ENCODE data around the gene LARGE2.

LARGE2 gene

GRCh38 chr11:45915446-45915845, 7.0 kb upstream of the LARGE2 start:
- Histone ChIP-seq H3K4ac (ENCODE audit: low read depth, low read length) (no peak overlapping the region), H2BK5ac (ENCODE audit: low read length) (no peak overlapping the region), H4K8ac (ENCODE audit: low read depth, low read length) (no peak overlapping the region), H3K4me1 (ENCODE audit: control insufficient read depth, low read depth, low read length) (peaks cover 1% of the 10 kb centered on the region), H3K36me3 (ENCODE audit: control insufficient read depth, insufficient read depth, low read length) (peaks cover 3% of the 10 kb centered on the region), H3K23ac (ENCODE audit: low read length) (no peak overlapping the region), H2BK15ac (replicated peaks; ENCODE audit: low read depth) (no peak overlapping the region), H3K4me2 (ENCODE audit: low read length) (no peak overlapping the region), H3K27ac (ENCODE audit: low read depth, low read length) (no peak overlapping the region), H3K27me3 (ENCODE audit: insufficient read depth, low read length, poor library complexity) (no peaks in the 10 kb centered on the region), H2BK120ac (ENCODE audit: low read depth, low read length) (no peak overlapping the region), H3K79me2 (ENCODE audit: control insufficient read depth, insufficient read depth, low read length) (no peaks in the 10 kb centered on the region), H3K18ac (ENCODE audit: low read length) (no peak overlapping the region), H2AK5ac (ENCODE audit: low read length) (no peak overlapping the region), H3K79me1 (ENCODE audit: low read length) (no peaks in the 10 kb centered on the region), H3K9ac (ENCODE audit: low read length) (no peak overlapping the region), H3K56ac (ENCODE audit: low read length) (no peak overlapping the region), H3K4me3 (ENCODE audit: low read length) (no peak overlapping the region), H4K5ac (ENCODE audit: low read length) (no peak overlapping the region)
- no CpG with 5 or more reads among the region's 13 CpGs for WGBS (ENCODE audit: extremely low coverage, insufficient coverage, low lambda C conversion rate)
- no peak for DNase-seq

- Histone ChIP-seq H3K9ac (ENCODE audit: low read length) (peak overlapping the region; percentile 72), H3K4me2 (ENCODE audit: low read length) (peak overlapping the region; percentile 52), H3K56ac (ENCODE audit: low read length) (peak overlapping the region; percentile 81), H3K79me1 (ENCODE audit: low read length) (no peaks in the 10 kb centered on the region), H3K27ac (ENCODE audit: low read depth, low read length) (peak overlapping the region; percentile 69), H4K8ac (ENCODE audit: low read depth, low read length) (no peak overlapping the region), H2BK5ac (ENCODE audit: low read length) (no peak overlapping the region), H3K79me2 (ENCODE audit: control insufficient read depth, insufficient read depth, low read length) (no peaks in the 10 kb centered on the region), H3K18ac (ENCODE audit: low read length) (no peak overlapping the region), H2AK5ac (ENCODE audit: low read length) (no peak overlapping the region), H3K23ac (ENCODE audit: low read length) (no peak overlapping the region), H3K4me3 (ENCODE audit: low read length) (peak overlapping the region; percentile 60), H3K36me3 (ENCODE audit: control insufficient read depth, insufficient read depth, low read length) (peaks cover 3% of the 10 kb centered on the region), H3K4ac (ENCODE audit: low read depth, low read length) (peak overlapping the region; percentile 4), H3K4me1 (ENCODE audit: control insufficient read depth, low read depth, low read length) (peaks cover 1% of the 10 kb centered on the region), H3K27me3 (ENCODE audit: insufficient read depth, low read length, poor library complexity) (no peaks in the 10 kb centered on the region), H4K5ac (ENCODE audit: low read length) (no peak overlapping the region), H2BK120ac (ENCODE audit: low read depth, low read length) (no peak overlapping the region), H2BK15ac (replicated peaks; ENCODE audit: low read depth) (no peak overlapping the region)
- DNase-seq: no peak
- no CpG with 5 or more reads among the region's 16 CpGs for WGBS (ENCODE audit: extremely low coverage, insufficient coverage, low lambda C conversion rate)
These were observed 5.2 kb upstream of the LARGE2 start for GRCh38 chr11:45917286-45917622.

- peak within 1 kb of the TSS; percentile 69 for H3K27ac ChIP-seq (ENCODE audit: low read depth, low read length)
- DNase-seq: peak; percentile 98
- no CpG with 5 or more reads among the region's 45 CpGs for WGBS (ENCODE audit: extremely low coverage, insufficient coverage, low lambda C conversion rate)
- no peak within 1 kb of the TSS for H2BK15ac ChIP-seq (replicated peaks; ENCODE audit: low read depth)
- H2BK5ac ChIP-seq (ENCODE audit: low read length): peak within 1 kb of the TSS; percentile 47
- no peak within 1 kb of the TSS for H4K8ac ChIP-seq (ENCODE audit: low read depth, low read length)
- peak within 1 kb of the TSS; percentile 94 for H3K4me2 ChIP-seq (ENCODE audit: low read length)
- no peaks in the 10 kb centered on the region for H3K79me2 ChIP-seq (ENCODE audit: control insufficient read depth, insufficient read depth, low read length)
- H3K4me3 ChIP-seq (ENCODE audit: low read length): peak within 1 kb of the TSS; percentile 87
- no peak within 1 kb of the TSS for H3K18ac ChIP-seq (ENCODE audit: low read length)
- peaks cover 1% of the 10 kb centered on the region for H3K4me1 ChIP-seq (ENCODE audit: control insufficient read depth, low read depth, low read length)
- peak within 1 kb of the TSS; percentile 21 for H3K4ac ChIP-seq (ENCODE audit: low read depth, low read length)
- H3K27me3 ChIP-seq (ENCODE audit: insufficient read depth, low read length, poor library complexity): no peaks in the 10 kb centered on the region
- H3K9ac ChIP-seq (ENCODE audit: low read length): peak within 1 kb of the TSS; percentile 93
- peak within 1 kb of the TSS; percentile 92 for H3K56ac ChIP-seq (ENCODE audit: low read length)
- peaks cover 3% of the 10 kb centered on the region for H3K36me3 ChIP-seq (ENCODE audit: control insufficient read depth, insufficient read depth, low read length)
- H3K23ac ChIP-seq (ENCODE audit: low read length): peak within 1 kb of the TSS; percentile 59
- H3K79me1 ChIP-seq (ENCODE audit: low read length): no peaks in the 10 kb centered on the region
- no peak within 1 kb of the TSS for H4K5ac ChIP-seq (ENCODE audit: low read length)
- no peak within 1 kb of the TSS for H2AK5ac ChIP-seq (ENCODE audit: low read length)
- no peak within 1 kb of the TSS for H2BK120ac ChIP-seq (ENCODE audit: low read depth, low read length)
These were observed 4.7 kb upstream of the LARGE2 start, which contains the start of gene PEX16 for GRCh38 chr11:45917623-45918330. Gene PEX16 (minus strand): TSS chr11:45917877. CDS start chr11:45917811, 66 bp downstream.

- Histone ChIP-seq H3K18ac (ENCODE audit: low read length) (no peak overlapping the region), H2BK120ac (ENCODE audit: low read depth, low read length) (no peak overlapping the region), H2BK5ac (ENCODE audit: low read length) (peak overlapping the region; percentile 47), H2BK15ac (replicated peaks; ENCODE audit: low read depth) (no peak overlapping the region), H4K8ac (ENCODE audit: low read depth, low read length) (no peak overlapping the region), H3K4ac (ENCODE audit: low read depth, low read length) (peak overlapping the region; percentile 21), H3K27me3 (ENCODE audit: insufficient read depth, low read length, poor library complexity) (no peaks in the 10 kb centered on the region), H3K27ac (ENCODE audit: low read depth, low read length) (peak overlapping the region; percentile 65), H3K79me2 (ENCODE audit: control insufficient read depth, insufficient read depth, low read length) (no peaks in the 10 kb centered on the region), H3K79me1 (ENCODE audit: low read length) (no peaks in the 10 kb centered on the region), H4K5ac (ENCODE audit: low read length) (no peak overlapping the region), H3K4me1 (ENCODE audit: control insufficient read depth, low read depth, low read length) (peaks cover 1% of the 10 kb centered on the region), H3K4me3 (ENCODE audit: low read length) (peak overlapping the region; percentile 87), H2AK5ac (ENCODE audit: low read length) (no peak overlapping the region), H3K23ac (ENCODE audit: low read length) (peak overlapping the region; percentile 59), H3K36me3 (ENCODE audit: control insufficient read depth, insufficient read depth, low read length) (peaks cover 1% of the 10 kb centered on the region), H3K9ac (ENCODE audit: low read length) (peak overlapping the region; percentile 93), H3K56ac (ENCODE audit: low read length) (peak overlapping the region; percentile 92), H3K4me2 (ENCODE audit: low read length) (peak overlapping the region; percentile 94)
- DNase-seq: peak; percentile 73
- no CpG with 5 or more reads among the region's 38 CpGs for WGBS (ENCODE audit: extremely low coverage, insufficient coverage, low lambda C conversion rate)
These were observed 4.0 kb upstream of the LARGE2 start for GRCh38 chr11:45918331-45918941.

- Histone ChIP-seq H3K18ac (ENCODE audit: low read length) (no peak overlapping the region), H3K4me1 (ENCODE audit: control insufficient read depth, low read depth, low read length) (peaks cover 1% of the 10 kb centered on the region), H3K27me3 (ENCODE audit: insufficient read depth, low read length, poor library complexity) (no peaks in the 10 kb centered on the region), H2AK5ac (ENCODE audit: low read length) (no peak overlapping the region), H3K79me2 (ENCODE audit: control insufficient read depth, insufficient read depth, low read length) (no peaks in the 10 kb centered on the region), H3K56ac (ENCODE audit: low read length) (no peak overlapping the region), H3K4me2 (ENCODE audit: low read length) (no peak overlapping the region), H2BK15ac (replicated peaks; ENCODE audit: low read depth) (no peak overlapping the region), H4K8ac (ENCODE audit: low read depth, low read length) (no peak overlapping the region), H3K36me3 (ENCODE audit: control insufficient read depth, insufficient read depth, low read length) (no peaks in the 10 kb centered on the region), H3K27ac (ENCODE audit: low read depth, low read length) (no peak overlapping the region), H3K23ac (ENCODE audit: low read length) (no peak overlapping the region), H2BK120ac (ENCODE audit: low read depth, low read length) (no peak overlapping the region), H4K5ac (ENCODE audit: low read length) (no peak overlapping the region), H3K4ac (ENCODE audit: low read depth, low read length) (no peak overlapping the region), H3K79me1 (ENCODE audit: low read length) (no peaks in the 10 kb centered on the region), H3K9ac (ENCODE audit: low read length) (no peak overlapping the region), H3K4me3 (ENCODE audit: low read length) (no peak overlapping the region), H2BK5ac (ENCODE audit: low read length) (no peak overlapping the region)
- WGBS (ENCODE audit: extremely low coverage, insufficient coverage, low lambda C conversion rate): no CpG with 5 or more reads among the region's 7 CpGs
- no peak for DNase-seq
These were observed 3.3 kb upstream of the LARGE2 start for GRCh38 chr11:45918962-45919675.

Data from mesendoderm (in vitro differentiated cells).